Mucosa of rectum (tissue), 2 donors: ENCODE results near the gene GPR82.

Source experiments
- H3K27ac ChIP-seq, 2 donors: one replicate each; pipeline ENCODE4 v1.7.0; 2013; ENCODE audit warnings: inconsistent platforms in 2 of 2, low read depth in 2 of 2, low read length in 2 of 2
- H3K27me3 ChIP-seq, 2 donors: one replicate each; pipeline ENCODE4 v1.7.0; 2013; ENCODE audit warnings: low read length in 2 of 2; ENCODE audit not compliant: control insufficient read depth in 2 of 2, insufficient read depth in 2 of 2
- H3K36me3 ChIP-seq, 2 donors: one replicate each; pipeline ENCODE4 v1.7.0; 2013; ENCODE audit warnings: low read length in 2 of 2; ENCODE audit not compliant: control insufficient read depth in 2 of 2, insufficient read depth in 2 of 2
- H3K4me1 ChIP-seq, 2 donors: one replicate each; pipeline ENCODE4 v1.7.0; 2013; ENCODE audit warnings: low read length in 2 of 2, mild to moderate bottlenecking in 1 of 2; ENCODE audit not compliant: control insufficient read depth in 2 of 2, insufficient read depth in 2 of 2
- H3K4me3 ChIP-seq, 2 donors: one replicate each; pipeline ENCODE4 v1.7.0; 2013; ENCODE audit warnings: low read length in 2 of 2
- H3K9ac ChIP-seq, 2 donors: one replicate each; pipeline ENCODE4 v1.7.0; 2013; ENCODE audit warnings: low read length in 2 of 2, low read depth in 1 of 2, mild to moderate bottlenecking in 1 of 2
- H3K9me3 ChIP-seq, 2 donors: one replicate each; pipeline ENCODE4 v1.7.0; 2013; ENCODE audit warnings: low read length in 2 of 2; ENCODE audit not compliant: control insufficient read depth in 2 of 2
- donor health status: healthy.
- donor health status: Normal muscosa, but diverticular disease.

Gene GPR82

DNA sequence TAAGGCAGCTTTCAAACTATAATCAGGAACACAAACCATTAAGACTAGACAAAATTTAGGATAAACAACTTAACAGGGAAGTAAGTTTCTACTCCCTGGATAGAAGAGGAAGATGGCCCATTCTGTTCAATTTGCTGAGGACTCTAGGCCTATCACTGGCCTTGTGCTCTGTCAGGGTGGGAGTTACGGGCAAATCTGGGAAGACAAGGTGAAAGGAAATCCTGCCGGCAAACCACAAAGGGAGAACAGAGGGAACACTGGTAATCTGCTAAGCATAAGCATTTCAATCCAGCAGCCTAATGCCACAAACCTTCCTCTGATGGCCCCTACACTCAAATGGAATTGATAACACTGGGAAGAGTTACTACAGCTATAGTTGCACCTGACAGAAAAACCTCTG, 8.3 kb downstream of the GPR82 start:
- H3K9me3 ChIP-seq = no peaks in the 10 kb centered on the region
- H3K4me3 ChIP-seq = no peak overlapping the region
- H3K27ac ChIP-seq = no peak overlapping the region
- H3K4me1 ChIP-seq = peaks cover 0 to 4% of the 10 kb centered on the region in 2 donors
- H3K9ac ChIP-seq = no peak overlapping the region
- peaks cover 0 to 10% of the 10 kb centered on the region in 2 donors for H3K27me3 ChIP-seq
- H3K36me3 ChIP-seq = no peaks in the 10 kb centered on the region

DNA sequence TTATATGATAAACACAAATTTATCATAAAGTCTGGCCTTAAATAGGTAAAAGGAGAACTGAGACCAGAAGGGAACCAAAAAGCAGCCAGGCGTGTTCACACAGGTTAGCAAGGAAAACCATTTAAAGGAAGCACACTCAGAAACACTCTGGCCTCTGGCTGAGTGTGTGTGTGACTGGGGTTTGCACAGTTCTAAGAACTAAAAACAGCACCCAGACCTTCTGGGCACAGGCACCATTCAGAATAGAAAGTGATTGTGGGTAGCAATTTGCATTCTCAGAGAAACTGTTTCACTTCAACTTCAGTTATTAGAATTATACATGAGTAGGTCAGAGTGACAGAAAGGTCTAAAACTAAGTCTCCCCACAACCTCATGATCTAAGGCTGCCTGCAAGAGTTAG, 10.0 kb downstream of the GPR82 start:
- H3K4me3 ChIP-seq = no peak overlapping the region
- H3K9ac ChIP-seq = no peak overlapping the region
- no peak overlapping the region for H3K27ac ChIP-seq
- H3K36me3 ChIP-seq = no peaks in the 10 kb centered on the region
- H3K9me3 ChIP-seq = no peaks in the 10 kb centered on the region
- H3K4me1 ChIP-seq = peaks cover 0 to 4% of the 10 kb centered on the region in 2 donors
- peaks cover 0 to 10% of the 10 kb centered on the region in 2 donors for H3K27me3 ChIP-seq

DNA sequence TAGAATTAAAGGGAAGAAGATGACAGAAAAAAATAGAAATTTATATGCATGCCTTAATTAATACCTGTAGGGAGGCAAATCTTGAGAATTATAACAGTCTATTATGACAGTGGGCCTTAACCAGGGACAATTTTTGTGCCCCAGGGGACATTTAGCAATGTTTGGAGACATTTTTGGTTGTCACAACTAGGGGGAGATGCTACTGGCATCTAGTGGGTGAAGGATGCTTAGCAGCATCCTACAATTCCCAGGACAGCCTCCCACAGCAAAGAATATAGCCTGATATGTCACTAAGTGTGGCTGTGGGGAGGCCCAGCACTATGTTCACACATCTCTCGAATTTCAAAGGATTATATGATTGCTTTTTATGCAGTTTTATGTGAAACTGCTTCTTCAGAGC, 10.5 kb downstream of the GPR82 start:
- Histone ChIP-seq H3K36me3 (no peaks in the 10 kb centered on the region), H3K4me3 (no peak overlapping the region), H3K9ac (peak overlapping the region in 1 of 2 donors; percentile 28), H3K27ac (no peak overlapping the region), H3K9me3 (no peaks in the 10 kb centered on the region), H3K4me1 (peaks cover 0 to 4% of the 10 kb centered on the region in 2 donors), H3K27me3 (peaks cover 0 to 10% of the 10 kb centered on the region in 2 donors)

DNA sequence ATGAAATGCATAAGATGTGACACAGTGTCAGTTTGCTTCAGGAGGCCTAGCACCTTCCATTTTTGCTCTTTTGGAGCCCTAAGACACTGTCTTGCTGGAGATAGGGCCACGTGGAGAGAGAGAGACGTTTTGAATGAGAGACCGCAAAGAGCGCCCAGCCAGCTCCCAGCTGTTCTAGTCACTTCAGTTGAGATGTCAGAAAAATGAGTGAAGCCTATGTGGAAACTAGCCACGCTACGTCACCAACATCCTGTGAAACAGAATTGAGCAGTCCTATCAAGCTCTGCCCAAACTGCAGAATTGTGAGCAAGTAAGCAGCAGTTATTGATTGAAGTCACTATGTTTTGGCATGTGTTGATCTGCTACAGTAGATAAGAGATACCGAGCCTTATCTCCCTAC, 13.1 kb downstream of the GPR82 start:
- Histone ChIP-seq H3K4me1 (peaks cover 0 to 4% of the 10 kb centered on the region in 2 donors), H3K9ac (no peak overlapping the region), H3K36me3 (no peaks in the 10 kb centered on the region), H3K27me3 (peaks cover 0 to 7% of the 10 kb centered on the region in 2 donors), H3K27ac (no peak overlapping the region), H3K9me3 (no peaks in the 10 kb centered on the region), H3K4me3 (no peak overlapping the region)

- Histone ChIP-seq H3K9me3 (no peaks in the 10 kb centered on the region), H3K4me3 (no peak overlapping the region), H3K36me3 (no peaks in the 10 kb centered on the region), H3K4me1 (no peaks in the 10 kb centered on the region), H3K27ac (no peak overlapping the region), H3K9ac (no peak overlapping the region), H3K27me3 (peaks cover 0 to 5% of the 10 kb centered on the region in 2 donors)
Observed at GRCh38 chrX:41739871-41740270, 15.9 kb downstream of the GPR82 start.

DNA sequence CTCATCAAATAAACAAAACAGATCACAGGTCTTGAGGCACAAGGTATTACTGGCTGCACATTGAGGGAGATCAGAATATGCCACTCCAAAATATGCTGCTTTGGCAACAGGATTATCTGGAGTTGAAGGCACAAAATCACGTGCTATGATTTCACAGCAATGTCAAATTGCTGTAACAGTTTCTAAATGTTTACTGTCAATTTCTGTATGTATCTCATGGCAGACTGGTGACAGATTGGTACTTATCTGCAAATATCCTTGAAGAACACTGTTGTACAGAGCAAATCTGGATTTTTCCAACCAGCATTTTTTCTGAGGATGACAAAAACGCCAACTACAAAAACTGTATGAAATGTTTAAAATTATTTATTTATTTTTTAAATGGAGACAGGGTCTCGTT, 26.7 kb downstream of the GPR82 start:
- H3K27me3 ChIP-seq = peaks cover 0 to 3% of the 10 kb centered on the region in 2 donors
- no peak overlapping the region for H3K9ac ChIP-seq
- no peaks in the 10 kb centered on the region for H3K36me3 ChIP-seq
- no peaks in the 10 kb centered on the region for H3K4me1 ChIP-seq
- H3K4me3 ChIP-seq = no peak overlapping the region
- H3K9me3 ChIP-seq = no peaks in the 10 kb centered on the region
- H3K27ac ChIP-seq = no peak overlapping the region

GRCh38 chrX:41758401-41758800, 34.4 kb downstream of the GPR82 start:
- Histone ChIP-seq H3K4me3 (no peak overlapping the region), H3K36me3 (no peaks in the 10 kb centered on the region), H3K9ac (no peak overlapping the region), H3K9me3 (no peaks in the 10 kb centered on the region), H3K4me1 (no peaks in the 10 kb centered on the region), H3K27ac (no peak overlapping the region), H3K27me3 (no peaks in the 10 kb centered on the region)

DNA sequence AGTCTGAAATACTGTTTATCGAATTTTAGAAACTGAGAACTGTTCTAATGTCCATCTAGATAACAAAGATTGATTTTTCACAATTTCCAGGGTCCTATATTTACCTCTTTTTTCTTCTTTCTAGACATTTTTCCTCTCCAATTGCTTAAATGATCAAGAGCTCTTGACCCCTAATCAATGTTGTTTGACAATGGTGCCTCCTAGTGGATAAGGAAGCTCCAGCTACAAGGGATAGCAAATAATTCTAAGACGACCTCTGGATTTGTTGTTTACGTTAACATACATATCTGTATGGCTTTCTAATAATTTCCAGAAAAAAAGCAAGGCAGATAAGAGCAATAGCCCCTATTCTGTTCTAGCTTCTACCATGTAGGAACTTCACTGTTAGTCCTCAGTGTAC, 35.8 kb downstream of the GPR82 start:
- no peaks in the 10 kb centered on the region for H3K27me3 ChIP-seq
- no peak overlapping the region for H3K9ac ChIP-seq
- no peaks in the 10 kb centered on the region for H3K9me3 ChIP-seq
- no peak overlapping the region for H3K27ac ChIP-seq
- H3K4me1 ChIP-seq = no peaks in the 10 kb centered on the region
- no peaks in the 10 kb centered on the region for H3K36me3 ChIP-seq
- H3K4me3 ChIP-seq = no peak overlapping the region

DNA sequence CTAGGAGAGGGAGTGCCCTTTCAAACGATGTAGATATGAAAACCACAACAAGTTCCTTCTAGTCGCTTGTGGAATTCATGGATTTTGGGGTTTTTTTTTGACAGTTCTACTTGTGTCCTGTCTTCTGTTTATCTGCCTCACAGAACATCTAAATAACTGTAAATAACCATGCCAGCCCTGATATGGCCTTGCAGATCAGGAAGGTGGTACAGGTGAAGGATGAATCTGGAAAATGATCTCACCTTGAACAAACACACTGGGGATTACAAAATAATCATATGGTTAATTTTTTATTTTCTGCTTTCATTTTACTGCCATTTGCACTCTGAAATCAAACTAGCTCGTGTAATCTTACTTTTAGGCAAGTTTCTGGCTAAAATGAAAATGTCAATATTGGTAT, 37.2 kb downstream of the GPR82 start:
- Histone ChIP-seq H3K27me3 (no peaks in the 10 kb centered on the region), H3K36me3 (no peaks in the 10 kb centered on the region), H3K9me3 (no peaks in the 10 kb centered on the region), H3K4me1 (no peaks in the 10 kb centered on the region), H3K9ac (no peak overlapping the region), H3K4me3 (no peak overlapping the region), H3K27ac (no peak overlapping the region)

GRCh38 chrX:41761702-41762101, 37.7 kb downstream of the GPR82 start:
- Histone ChIP-seq H3K9ac (no peak overlapping the region), H3K27me3 (no peaks in the 10 kb centered on the region), H3K4me1 (no peaks in the 10 kb centered on the region), H3K9me3 (no peaks in the 10 kb centered on the region), H3K4me3 (no peak overlapping the region), H3K36me3 (no peaks in the 10 kb centered on the region), H3K27ac (no peak overlapping the region)

GRCh38 chrX:41779030-41779564, 55.1 kb downstream of the GPR82 start:
- no peak overlapping the region for H3K9ac ChIP-seq

More at GRCh38 chrX:41779030-41779564, 55.1 kb downstream of the GPR82 start:
- H3K36me3 ChIP-seq = no peaks in the 10 kb centered on the region
- peaks cover 0 to 3% of the 10 kb centered on the region in 2 donors for H3K27me3 ChIP-seq
- H3K27ac ChIP-seq = no peak overlapping the region
- H3K4me1 ChIP-seq = no peaks in the 10 kb centered on the region
- H3K4me3 ChIP-seq = no peak overlapping the region
- H3K9me3 ChIP-seq = no peaks in the 10 kb centered on the region
